HG02970 (cell line): Measurements from ENCODE around the gene CRYZL1.

Experiments used
- ATAC-seq: cut with Tn5 transposase; IDR thresholded peaks from one replicate; pipeline ENCODE4 v1.9.1; 2021; ENCODE audit warnings: mild to moderate bottlenecking, moderate library complexity, moderate number of reproducible peaks; ENCODE audit not compliant: unreplicated experiment, low FRiP score

CRYZL1 gene

DNA sequence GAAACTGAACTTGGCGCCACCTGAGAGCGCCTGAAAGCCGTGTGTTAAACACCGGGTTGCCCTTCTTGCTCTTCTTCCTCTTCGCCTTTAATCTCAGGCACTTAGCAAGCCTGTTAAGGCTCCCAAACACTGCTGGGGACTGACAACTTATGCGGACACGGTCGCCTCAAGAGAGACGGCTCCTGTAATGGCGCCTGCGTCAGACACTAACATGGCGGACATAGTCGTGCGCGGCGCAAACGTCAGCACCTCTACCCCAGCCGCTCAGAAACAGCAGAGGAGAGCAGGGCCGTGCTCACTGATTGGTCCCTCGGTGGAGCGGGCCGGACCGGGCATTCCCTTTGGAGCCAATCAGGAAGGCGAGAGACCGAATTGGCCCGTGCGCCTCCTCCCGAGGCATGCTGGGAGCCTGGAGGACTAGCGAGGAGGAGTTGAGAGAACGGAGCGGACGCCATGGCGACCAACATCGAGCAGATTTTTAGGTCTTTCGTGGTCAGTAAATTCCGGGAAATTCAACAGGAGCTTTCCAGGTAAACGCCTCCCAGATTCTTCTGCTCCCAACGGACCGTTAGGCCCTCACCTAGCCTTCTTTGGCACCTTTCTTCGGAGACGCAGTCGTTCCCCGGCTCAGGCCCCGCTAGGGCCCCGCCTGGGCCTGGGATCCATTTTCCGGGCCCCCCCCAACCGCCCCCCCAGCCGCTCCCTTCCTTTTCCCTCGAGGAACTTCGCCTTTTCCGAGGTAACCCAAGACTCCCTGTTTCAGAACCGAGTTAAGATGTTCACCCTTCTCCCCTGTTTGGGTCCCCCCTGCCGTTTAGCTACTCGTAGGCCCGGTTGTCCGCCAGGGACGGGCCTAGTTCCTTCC, 98.7 kb downstream of the CRYZL1 start, which contains the start of gene SON:
SON (plus strand) TSS at position 399 of the 865 bp plus-strand sequence; CDS start at position 454, 55 bp downstream.
- peak; percentile 92 for ATAC-seq

DNA sequence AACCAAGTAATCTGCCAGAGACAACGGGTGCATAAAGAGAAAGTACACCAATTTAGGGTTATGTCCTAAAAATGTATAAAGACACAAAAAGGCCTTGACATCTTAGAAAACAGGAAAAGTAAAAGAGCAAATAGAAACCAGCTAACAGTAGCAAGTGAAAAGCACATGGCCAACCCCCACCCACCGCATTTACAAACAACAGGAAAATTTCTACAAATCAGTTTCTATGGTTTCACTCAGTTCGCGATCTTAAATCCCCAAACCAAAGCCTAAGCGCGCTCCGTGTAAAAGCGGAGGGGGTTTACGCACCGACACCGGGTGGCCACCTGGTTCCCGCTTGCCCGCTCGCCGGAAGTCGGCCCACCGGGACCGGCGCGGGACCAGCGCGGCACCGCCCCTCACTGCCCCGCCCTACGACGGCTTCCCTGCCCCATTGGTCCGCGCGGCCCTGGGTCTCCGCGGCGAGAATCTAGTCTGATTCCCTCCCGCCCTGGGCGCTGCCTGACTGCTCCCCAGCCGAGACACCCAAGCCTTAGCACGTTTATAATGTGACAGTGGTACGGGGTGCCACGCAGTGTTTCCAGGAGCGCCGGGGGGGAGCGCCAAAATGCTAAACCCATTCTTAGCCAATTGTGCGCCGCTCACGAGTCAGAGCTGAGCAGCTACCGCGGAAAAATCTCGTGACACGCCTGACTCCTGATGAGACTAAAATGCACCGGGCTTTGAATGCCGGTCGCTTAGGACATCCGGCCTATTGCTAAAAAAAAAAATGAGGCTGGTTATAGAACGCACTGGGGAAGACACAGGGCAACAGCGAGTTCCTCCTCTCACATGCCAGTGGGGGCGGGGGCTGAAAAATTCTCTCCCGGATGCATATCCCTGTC, 99.5 kb downstream of the CRYZL1 start, which contains the start of gene GART:
GART (minus strand) TSS at position 362 of the 884 bp plus-strand sequence. CDS start 2,802 bp downstream, outside the sequence.
- ATAC-seq, result peak; percentile 59

DNA sequence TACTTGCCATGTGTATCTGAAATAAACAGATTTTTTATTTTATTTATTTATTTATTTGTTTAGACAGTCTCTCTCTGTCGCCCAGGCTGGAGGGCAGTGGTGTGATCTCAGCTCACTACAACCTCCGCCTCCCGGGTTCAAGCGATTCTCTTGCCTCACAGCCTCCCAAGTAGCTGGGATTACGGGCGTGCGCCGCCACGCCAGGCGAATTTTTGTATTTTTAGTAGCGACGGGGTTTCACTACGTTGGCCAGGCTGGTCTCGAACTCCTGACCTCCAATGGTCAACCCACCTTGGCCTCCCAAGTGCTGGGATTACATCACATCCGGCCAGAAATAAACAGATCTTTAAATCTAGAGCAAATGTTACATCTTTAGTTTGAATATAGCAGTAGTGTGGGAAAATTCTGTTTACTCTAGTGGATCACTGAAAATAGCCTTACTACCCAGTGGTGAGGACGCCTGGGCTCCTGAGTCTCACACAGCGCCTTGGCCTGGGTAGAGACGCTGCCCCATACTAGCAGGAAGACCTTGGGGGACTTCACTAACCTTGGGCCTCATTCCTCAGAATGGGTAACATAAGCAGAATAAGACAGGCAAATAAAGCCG, 100.3 kb downstream of the CRYZL1 start:
- no peak for ATAC-seq

DNA sequence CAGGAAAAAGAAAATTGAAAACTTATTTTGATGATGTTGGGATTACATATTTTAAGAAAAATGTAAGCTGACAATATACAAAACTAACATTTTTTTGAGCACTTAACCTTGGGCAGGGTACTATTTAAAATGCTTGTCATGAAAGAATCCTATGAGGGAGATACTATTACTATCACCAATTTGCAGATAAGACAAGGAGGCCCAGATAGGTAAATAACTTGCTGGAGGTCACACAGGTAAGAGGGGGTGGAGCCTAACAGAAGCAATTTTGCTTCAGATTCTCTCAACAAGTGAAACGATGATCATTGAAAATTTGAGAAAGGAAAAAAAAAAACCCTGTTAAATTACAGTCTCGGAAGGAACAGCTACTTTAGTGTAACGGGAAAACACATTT, 100.8 kb downstream of the CRYZL1 start:
- ATAC-seq, result no peak

DNA sequence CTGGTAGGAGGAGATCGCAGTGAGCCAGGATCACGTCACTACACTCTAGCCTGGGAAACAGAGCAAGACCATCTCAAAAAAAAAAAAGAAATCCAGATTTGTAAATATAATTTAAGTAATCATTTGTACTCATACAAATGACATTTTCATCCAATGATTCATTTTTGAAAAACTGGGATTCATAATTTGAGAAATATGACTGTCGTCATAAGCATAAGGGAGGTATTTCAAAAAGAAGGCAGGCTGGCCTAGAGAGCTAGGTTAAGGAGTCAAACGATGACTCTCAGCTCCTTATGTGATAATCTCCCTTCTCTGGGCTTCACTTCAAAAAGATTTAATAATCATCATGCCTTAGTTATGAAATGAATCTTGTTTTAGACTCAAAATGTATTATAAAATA, 101.9 kb downstream of the CRYZL1 start:
- ATAC-seq, result no peak
